ENCODE measurements around the gene TMEM91.

DNA sequence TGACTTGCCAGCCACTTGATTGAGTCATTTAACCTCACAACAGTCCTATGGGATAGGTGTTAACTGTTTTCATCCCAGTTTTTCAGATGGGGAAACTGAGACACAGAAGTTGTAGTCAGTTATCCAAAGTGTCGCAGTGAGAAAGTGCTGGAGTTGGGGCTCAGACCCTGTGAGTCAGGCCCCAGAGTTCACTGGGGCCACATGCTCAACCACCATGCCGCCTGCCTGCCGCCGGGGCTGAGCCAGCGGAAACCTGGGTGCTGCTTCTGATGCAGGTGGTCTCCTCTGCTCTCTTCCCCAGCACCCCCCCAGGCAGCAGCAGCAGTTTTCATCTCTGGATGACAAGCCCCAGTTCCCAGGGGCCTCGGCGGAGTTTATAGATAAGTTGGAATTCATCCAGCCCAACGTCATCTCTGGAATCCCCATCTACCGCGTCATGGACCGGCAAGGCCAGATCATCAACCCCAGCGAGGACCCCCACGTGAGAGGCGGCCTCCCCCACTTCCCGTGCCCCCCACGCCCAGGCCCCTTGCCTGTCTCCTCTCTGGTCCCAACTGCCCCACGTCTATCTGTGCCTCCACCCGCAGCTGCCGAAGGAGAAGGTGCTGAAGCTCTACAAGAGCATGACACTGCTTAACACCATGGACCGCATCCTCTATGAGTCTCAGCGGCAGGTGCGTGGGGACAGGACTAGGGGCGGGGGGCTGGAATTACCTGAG lies 34.2 kb downstream of the TMEM91 start:
- TF ChIP-seq, protein P1, sequence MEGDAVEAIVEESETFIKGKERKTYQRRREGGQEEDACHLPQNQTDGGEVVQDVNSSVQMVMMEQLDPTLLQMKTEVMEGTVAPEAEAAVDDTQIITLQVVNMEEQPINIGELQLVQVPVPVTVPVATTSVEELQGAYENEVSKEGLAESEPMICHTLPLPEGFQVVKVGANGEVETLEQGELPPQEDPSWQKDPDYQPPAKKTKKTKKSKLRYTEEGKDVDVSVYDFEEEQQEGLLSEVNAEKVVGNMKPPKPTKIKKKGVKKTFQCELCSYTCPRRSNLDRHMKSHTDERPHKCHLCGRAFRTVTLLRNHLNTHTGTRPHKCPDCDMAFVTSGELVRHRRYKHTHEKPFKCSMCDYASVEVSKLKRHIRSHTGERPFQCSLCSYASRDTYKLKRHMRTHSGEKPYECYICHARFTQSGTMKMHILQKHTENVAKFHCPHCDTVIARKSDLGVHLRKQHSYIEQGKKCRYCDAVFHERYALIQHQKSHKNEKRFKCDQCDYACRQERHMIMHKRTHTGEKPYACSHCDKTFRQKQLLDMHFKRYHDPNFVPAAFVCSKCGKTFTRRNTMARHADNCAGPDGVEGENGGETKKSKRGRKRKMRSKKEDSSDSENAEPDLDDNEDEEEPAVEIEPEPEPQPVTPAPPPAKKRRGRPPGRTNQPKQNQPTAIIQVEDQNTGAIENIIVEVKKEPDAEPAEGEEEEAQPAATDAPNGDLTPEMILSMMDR (conservative IDR thresholded peaks at IDR 0.05; ENCODE audit: low read length): no peak
- TF ChIP-seq EZH2phosphoT487 (IDR thresholded peaks at IDR 0.05; ENCODE audit: borderline replicate concordance, low read depth, low read length): no peak
